Hematopoietic multipotent progenitor cell treated with erythropoietin and hydrocortisone succinate and interleukin-3 and kit ligand, for 4 days (in vitro differentiated cells): ENCODE measurements around the gene NPAS3.

Experiments used
- DNase-seq: peaks from one replicate; pipeline ENCODE4 v3.0.0-alpha.2; 2015

The NPAS3 gene

GRCh38 chr14:33699300-33699983 lies 760.8 kb downstream of the NPAS3 start:
- DNase-seq, result no peak

GRCh38 chr14:33700052-33700451 lies 761.4 kb downstream of the NPAS3 start:
- no peak for DNase-seq

GRCh38 chr14:33702293-33702692 lies 763.6 kb downstream of the NPAS3 start:
- no peak for DNase-seq

GRCh38 chr14:33704481-33704880 lies 765.8 kb downstream of the NPAS3 start:
- DNase-seq, result no peak

GRCh38 chr14:33705490-33705889 lies 766.8 kb downstream of the NPAS3 start:
- DNase-seq, result no peak

- DNase-seq, result no peak
These were observed 769.0 kb downstream of the NPAS3 start for GRCh38 chr14:33707716-33708115.

GRCh38 chr14:33709283-33709682 lies 770.6 kb downstream of the NPAS3 start:
- DNase-seq, result no peak

GRCh38 chr14:33709711-33710110 lies 771.0 kb downstream of the NPAS3 start:
- DNase-seq, result no peak

GRCh38 chr14:33710273-33710672 lies 771.6 kb downstream of the NPAS3 start:
- no peak for DNase-seq

- no peak for DNase-seq
These were observed 772.5 kb downstream of the NPAS3 start for GRCh38 chr14:33711194-33711593.

GRCh38 chr14:33711811-33712216 lies 773.1 kb downstream of the NPAS3 start:
- no peak for DNase-seq

GRCh38 chr14:33714527-33715226 lies 776.0 kb downstream of the NPAS3 start:
- DNase-seq, result no peak

GRCh38 chr14:33715227-33715528 lies 776.5 kb downstream of the NPAS3 start:
- no peak for DNase-seq

- DNase-seq, result no peak
These were observed 778.2 kb downstream of the NPAS3 start for GRCh38 chr14:33716921-33717320.

- DNase-seq, result no peak
These were observed 779.2 kb downstream of the NPAS3 start for GRCh38 chr14:33717866-33718265.

GRCh38 chr14:33720284-33720787 lies 781.7 kb downstream of the NPAS3 start:
- DNase-seq, result no peak

- no peak for DNase-seq
These were observed 788.0 kb downstream of the NPAS3 start for GRCh38 chr14:33726685-33727084.

- DNase-seq, result no peak
These were observed 788.9 kb downstream of the NPAS3 start for GRCh38 chr14:33727606-33728005.

GRCh38 chr14:33728010-33728498 lies 789.4 kb downstream of the NPAS3 start:
- no peak for DNase-seq

- DNase-seq, result no peak
These were observed 791.5 kb downstream of the NPAS3 start for GRCh38 chr14:33730156-33730555.

- DNase-seq, result no peak
These were observed 793.5 kb downstream of the NPAS3 start for GRCh38 chr14:33732175-33732574.

- no peak for DNase-seq
These were observed 794.6 kb downstream of the NPAS3 start for GRCh38 chr14:33733310-33733709.

- DNase-seq, result no peak
These were observed 795.0 kb downstream of the NPAS3 start for GRCh38 chr14:33733721-33734120.

- peak; percentile 27 for DNase-seq
These were observed 795.7 kb downstream of the NPAS3 start for GRCh38 chr14:33734387-33734786.
